Measurements from ENCODE around the gene GLYATL3.
"Not testable (repeated sequence)": the region's sequence is repeated elsewhere in the genome, so short reads cannot be mapped to it uniquely, and the experiment has no call there.

Gene GLYATL3

DNA sequence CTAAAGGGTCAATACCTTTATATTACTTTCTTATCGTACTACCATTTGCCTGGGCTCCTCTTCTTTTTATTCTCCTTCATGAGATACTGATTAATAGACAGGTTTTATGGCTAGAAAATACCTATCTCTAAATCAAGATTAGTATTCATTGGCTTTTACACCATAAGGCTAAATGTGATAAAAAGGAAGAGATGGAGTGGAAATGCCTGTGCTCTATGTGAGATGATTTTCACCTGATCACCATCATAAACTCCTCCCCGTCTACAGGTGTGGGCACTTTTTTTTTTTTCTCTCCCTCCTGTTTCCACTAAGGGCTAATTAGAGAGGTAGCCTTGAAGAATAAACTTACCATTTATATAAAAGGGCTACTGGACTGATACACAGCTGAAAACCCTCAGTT lies at the start of gene GLYATL3:
GLYATL3 (plus strand) TSS at position 301 of the 400 bp plus-strand sequence. CDS start 12,068 bp downstream, outside the sequence.
- DNase-seq (ENCODE audit: low read depth in 2 of 2) = no peak

DNA sequence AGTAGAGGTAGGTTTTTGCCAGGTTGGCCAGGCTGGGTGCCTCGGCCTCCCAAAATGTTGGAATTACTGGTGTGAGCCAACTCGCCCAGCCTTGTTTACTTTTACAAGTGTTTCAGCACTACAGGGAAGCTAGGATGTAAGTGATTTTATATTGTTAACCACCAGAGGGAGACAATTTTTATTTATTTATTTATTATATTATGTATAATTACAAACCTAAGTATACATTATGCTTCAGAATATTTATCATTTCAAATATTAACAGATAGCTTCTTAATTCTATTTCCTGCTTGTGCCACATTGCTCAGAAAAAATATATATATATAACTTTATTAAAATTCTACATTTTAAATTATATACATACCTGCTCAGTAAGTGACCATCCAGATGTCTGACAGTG lies 46.5 kb upstream of the GLYATL3 start:
- DNase-seq (ENCODE audit: low read depth in 2 of 2) = no peak

DNA sequence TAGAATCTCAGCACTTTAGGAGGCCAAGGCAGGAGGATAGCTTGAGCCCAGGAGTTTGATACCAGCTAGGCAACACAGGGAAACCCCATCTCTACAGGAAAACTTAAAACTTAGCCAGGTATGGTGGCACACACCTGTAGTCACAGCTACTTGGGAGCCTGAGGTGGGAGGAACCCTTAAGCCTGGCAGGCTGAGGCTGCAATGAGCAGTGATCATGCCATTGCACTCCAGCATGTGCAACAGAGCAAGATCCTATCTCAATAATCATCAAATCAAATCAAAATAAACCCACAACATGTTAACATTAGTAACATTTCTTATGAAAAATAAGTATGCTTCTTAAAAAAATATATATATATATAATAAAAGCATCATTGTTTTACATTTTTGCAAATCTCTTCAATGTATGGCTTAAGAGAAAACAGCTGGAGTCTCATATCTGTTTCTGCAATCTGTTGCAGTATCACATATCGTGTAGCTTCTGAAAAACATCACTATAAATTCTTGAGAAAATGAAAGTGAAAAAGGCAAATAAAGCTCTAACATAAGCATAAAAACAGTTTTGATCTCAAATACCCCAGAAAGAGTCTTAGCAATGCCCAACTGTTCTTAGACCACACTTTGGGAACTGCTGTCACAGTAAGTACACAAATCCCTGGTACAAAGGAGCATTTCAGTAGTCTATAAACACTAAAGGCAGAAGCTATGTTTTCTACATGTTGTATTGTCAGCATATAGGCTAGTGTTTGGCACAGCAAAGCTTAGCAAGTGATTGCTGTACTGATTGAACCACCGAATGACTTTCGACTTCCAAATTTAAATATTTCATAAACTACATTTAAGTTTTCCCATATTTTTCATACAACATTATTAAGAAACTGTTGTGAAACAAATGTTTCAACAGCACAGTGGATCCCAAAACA lies 44.7 kb upstream of the GLYATL3 start:
- DNase-seq (ENCODE audit: low read depth in 2 of 2) = no peak

DNA sequence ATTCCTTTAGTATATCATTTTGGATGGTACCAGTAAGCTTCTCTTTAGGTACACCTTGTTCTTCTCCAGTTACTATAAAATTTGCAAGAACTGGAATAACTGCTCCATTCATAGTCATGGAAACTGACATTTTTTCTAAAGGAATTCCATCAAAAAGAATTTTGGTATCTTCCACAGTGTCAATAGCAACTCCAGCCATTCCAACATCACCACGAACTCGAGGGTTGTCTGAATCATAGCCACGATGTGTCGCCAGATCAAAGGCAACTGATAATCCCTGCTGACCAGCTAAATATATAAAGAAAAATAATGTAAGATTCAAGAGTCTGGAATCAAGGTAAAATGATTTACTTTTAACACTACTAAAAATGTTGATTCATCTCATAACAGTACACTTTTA lies 42.0 kb upstream of the GLYATL3 start:
- no peak for DNase-seq (ENCODE audit: low read depth in 2 of 2)

DNA sequence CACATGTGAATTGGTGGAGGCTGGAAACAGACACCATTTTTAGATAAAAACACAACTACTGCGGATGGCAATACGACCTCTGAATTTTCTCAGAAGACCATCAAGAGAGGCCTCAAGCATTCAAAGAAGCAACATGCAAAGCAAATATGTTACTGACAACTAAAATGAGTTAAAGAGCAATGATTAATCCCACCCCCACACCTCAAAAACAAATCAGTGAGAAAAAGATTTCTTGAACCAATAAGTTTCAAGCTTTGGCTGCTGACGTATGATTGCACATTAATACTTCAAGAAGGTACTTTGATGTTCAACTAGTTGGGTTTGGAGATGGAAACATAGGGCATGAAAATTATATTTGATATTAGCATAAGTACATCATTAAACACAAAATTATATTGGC lies 37.7 kb upstream of the GLYATL3 start:
- no peak for DNase-seq (ENCODE audit: low read depth in 2 of 2)

DNA sequence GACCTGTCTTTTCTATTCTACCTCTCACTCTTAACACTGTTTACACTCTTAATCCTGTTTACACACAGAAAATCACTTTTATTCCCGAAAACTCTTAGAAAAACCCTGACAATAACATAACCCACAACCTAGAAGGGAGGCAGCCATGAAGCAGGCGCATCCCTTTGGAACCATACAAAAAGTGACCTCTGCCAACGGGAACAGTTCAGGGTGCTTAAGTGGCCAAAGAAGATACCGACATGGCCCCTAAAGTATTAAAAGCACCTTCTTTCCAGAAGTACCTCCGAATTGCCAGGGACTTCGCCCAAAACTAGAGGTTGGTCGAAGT lies 37.2 kb upstream of the GLYATL3 start:
- no peak for DNase-seq (ENCODE audit: low read depth in 2 of 2)

DNA sequence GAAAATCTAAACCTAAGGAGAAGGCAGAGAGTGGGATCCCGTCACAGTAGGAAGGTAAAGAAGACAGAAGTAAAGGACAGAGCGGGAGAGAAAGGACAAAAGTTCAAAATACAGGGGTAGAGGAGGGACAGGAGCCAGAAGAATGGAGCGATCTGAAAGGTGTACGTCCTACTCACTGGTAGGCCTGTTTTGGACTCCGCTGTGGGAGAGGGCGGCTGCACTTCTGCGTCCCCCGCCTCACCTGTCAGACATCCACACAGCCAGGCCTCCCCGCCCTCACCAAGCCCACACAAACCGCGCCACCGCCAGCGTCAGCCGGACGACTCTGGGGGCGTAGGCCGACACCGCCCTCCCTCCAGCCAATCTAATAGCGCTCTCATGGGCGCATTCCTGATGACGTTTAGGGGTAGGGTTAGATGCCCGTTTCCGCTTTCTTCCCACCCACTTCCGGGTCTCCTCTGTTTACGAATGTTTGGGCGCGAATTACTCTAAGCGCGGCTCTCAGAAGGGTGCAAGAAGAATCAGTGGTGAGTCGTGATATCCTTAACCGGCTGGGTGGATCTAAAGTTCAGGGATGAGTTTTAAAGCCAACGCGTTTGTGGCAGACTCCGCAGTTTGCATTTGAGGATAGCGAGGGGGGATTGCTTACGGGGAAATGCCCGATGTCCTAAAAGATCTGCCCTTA lies 36.7 kb upstream of the GLYATL3 start, which contains the start of the genes CENPQ and MMUT:
CENPQ (plus strand) TSS at position 444 of the 685 bp plus-strand sequence. CDS start 6,807 bp downstream, outside the sequence.
MMUT (minus strand) TSS at position 327 of the 685 bp plus-strand sequence. CDS start 3,787 bp downstream, outside the sequence.
- DNase-seq (ENCODE audit: low read depth in 2 of 2) = peak; percentile 84 to 86

DNA sequence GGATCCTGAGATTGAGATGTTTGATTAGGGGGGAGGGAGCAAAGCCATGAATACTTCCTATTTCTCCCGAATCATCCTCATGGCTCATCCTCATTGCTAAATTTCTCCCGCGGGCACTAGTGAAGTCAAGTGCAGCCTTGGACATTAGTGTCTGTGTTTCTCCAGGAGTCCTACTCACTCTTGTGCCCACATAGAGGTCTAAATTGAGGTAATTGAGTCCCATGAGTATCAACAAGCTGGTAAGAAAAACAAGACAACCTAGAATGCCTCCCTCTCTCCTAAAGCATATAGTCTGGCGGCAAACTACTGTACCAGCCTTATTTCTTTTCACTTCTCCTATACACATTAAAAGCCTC lies 36.1 kb upstream of the GLYATL3 start:
- no peak for DNase-seq (ENCODE audit: low read depth in 2 of 2)

DNA sequence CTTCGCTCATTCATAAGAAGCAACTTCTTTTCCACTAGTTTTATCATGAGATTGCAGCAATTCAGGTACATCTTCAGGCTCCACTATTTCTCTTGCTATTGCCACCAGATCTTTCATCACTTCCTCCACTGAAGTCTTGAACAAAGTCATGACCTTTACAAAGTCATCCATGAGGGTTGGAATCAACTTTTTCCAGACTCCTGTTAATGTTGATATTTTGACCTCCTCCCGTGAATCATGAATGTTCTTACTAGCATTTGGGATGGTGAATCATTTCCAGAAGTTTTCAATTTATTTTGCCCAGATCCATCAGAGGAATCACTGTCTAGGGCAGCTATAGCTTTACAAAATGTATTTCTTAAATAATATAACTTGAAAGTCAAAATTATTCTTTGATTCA lies 35.0 kb upstream of the GLYATL3 start:
- DNase-seq (ENCODE audit: low read depth in 2 of 2) = no peak

DNA sequence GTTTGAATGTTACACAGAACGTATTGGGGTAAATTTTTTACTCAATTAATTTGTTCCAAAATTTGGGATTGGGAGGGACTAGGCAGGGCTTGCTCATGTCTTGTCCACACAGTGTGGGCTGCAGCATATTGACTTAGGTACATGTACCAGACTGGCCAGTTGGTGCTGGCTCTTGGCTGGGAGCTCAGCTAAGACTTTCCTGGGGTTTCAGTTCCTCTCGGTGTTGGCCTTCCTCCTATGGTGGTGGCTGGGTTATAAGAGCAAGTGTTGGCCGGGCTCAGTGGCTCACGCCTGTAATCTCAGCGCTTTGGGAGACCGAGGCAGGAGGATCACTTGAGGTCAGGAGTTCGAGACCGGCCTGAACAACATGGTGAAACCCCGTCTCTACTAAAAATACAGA lies 31.7 kb upstream of the GLYATL3 start:
- DNase-seq (ENCODE audit: low read depth in 2 of 2) = no peak

DNA sequence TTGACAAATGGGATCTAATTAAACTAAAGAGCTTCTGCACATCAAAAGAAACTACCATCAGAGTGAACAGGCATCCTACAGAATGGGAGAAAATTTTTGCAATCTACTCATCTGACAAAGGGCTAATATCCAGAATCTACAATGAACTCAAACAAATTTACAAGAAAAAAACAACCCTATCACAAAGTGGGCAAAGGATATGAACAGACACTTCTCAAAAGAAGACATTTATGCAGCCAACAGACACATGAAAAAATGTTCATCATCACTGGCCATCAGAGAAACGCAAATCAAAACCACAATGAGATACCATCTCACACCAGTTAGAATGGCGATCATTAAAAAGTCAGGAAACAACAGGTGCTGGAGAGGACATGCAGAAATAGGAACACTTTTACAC lies 23.2 kb upstream of the GLYATL3 start:
- not testable (repeated sequence) for DNase-seq (ENCODE audit: low read depth in 2 of 2)

DNA sequence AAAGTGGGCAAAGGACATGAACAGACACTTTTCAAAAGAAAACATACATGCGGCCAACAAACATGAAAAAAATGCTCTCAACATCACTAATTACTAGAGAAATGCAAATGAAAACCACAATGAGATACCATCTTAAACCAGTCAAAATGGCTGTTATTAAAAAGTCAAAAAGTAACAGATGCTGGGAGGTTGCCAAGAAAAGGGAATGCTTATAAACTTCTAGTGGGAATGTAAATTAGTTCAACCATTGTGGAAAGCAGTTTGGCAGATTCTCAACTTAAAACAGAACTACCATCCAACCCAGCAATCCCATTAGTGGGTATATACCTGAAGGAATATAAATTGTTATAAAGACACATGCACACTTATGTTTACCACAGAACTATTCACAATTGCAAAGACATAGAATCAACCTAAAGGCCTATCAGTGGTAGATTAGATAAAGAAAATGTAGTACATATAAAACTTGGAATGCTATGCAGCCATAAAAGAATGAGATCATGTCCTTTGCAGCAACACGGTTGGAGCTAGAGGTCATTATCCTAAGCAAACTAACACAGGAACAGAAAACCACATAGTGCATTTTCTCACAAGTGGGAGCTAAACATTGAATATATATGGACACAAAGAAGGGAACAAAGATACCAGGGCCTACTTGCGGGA lies 20.3 kb upstream of the GLYATL3 start:
- no peak for DNase-seq (ENCODE audit: low read depth in 2 of 2)

DNA sequence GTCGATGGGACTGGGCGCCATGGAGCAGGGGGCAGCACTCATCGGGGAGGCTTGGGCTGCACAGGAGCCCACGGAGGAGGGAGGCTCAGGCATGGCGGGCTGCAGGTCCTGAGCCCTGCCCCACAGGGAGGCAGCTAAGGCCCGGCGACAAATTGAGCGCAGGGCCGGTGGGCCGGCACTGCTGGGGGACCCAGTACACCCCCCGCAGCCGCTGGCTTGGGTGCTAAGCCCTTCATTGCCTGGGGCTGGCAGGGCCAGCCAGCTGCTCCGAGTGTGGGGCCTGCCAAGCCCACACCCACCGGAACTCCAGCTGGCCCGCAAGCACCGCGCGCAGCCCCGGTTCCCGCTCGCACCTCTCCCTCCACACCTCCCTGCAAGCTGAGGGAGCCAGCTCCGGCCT lies 17.9 kb upstream of the GLYATL3 start:
- DNase-seq (ENCODE audit: low read depth in 2 of 2) = not testable (repeated sequence)

DNA sequence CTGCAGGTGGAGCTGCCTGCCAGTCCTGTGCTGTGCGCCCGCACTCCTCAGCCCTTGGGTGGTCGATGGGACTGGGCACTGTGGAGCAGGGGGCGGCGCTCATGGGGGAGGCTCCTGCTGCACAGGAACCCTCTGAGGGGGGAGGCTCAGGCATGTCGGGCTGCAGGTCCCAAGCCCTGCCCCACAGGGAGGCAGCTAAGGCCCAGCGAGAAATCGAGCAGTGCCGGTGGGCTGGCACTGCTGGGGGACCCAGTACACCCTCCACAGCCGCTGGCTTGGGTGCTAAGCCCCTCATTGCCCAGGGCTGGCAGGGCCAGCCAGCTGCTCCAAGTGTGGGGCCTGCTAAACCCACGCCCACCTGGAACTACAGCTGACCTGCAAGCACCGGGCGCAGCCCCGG lies 16.3 kb upstream of the GLYATL3 start:
- DNase-seq (ENCODE audit: low read depth in 2 of 2) = not testable (repeated sequence)

DNA sequence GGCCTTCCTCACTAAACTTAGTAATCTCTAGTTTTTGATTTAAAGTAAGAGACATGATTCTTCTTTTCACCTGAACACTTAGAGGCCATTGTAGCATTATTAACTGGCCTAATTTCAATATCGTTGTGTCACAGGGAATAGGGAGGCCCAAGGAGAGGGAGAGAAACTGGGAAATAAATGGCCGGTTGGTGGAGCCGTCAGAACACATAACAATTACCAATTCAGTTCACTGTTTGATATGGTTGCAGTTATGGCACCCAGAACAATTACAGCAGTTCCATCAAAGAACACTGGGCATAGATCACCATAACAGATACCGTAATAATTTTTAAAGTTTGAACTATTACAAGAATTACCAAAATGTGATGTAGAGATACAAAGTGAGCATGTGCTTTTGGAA lies 9.1 kb upstream of the GLYATL3 start:
- no peak for DNase-seq (ENCODE audit: low read depth in 2 of 2)

DNA sequence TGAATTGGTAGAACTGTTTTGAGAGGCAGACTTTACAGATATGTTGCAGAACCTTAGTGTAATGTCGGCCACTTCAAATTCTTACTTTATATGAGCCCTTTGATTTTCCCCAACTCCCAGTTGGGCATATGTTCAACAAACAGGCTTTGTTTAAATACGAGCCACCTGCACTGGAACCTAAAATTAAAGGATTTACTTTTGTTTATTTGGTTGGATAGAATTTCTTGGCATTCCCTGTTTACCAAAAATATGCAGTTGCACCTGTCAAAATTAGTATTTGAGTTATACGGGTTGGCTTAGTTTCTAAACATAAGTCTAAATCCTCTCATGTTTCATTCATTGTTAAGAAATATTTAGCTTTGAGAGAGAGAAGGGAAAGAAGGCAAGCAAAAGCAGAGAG lies 2.4 kb upstream of the GLYATL3 start:
- DNase-seq (ENCODE audit: low read depth in 2 of 2) = no peak

DNA sequence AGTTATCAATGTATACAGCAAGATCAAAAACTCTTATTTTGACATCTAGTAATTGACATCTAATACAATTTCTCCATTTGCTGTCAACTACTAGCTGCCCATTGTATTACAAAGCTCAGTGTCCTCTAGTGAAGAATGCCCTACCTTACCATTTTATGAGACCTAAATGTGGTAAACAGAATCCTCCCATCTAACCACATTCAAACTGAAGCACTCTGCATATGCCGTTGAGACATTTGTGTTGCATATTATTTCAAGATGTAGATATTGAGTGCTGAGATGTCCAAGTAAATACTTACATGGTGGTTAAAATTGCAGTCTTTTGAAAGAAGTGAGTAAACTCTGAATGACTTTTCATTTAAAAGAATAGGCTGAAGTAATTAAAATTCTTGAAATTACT lies 597 bp upstream of the GLYATL3 start:
- no peak for DNase-seq (ENCODE audit: low read depth in 2 of 2)

DNA sequence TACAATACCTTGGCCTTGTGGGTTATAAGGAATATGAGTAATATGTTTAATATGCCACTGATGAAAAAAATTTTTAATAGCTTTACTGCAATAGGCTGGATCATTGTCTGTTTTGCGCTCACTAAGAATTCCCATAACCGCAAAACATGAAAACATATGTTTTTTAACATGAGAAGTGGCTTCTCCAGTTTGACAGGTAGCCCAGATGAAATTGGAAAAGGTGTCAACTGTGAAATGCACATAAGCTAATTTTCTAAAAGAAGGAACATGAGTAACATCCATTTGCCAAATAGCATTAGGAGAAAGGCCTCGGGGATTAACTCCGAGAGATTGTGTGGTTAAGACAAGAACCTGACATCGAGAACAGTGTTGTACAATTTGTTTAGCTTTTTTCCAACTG lies 4.9 kb downstream of the GLYATL3 start:
- no peak for DNase-seq (ENCODE audit: low read depth in 2 of 2)

DNA sequence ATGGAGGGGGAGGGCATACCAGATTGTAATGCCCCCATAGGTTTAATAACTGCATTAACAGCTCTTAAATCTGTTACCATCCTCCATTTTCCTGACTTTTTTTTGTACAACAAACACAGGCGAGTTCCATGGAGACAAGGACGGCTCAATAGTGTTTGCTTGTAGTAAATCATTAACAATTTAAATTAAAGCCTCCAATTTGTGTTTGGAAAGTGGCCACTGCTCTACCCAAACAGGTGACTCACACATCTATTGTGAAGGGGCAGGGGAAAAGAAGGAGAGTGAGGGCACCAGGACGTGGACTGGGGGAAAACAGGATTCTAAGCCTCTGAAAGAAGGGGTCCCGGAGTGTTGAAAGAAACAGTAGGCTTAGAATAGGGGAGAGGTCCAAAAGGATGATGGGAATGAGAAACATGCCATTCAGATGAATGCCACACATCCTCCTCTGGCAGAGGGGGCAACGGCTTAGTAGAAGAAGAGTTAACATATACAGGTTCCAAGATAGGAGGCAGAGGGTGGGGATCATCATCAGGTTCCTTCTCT lies 6.9 kb downstream of the GLYATL3 start:
- no peak for DNase-seq (ENCODE audit: low read depth in 2 of 2)

DNA sequence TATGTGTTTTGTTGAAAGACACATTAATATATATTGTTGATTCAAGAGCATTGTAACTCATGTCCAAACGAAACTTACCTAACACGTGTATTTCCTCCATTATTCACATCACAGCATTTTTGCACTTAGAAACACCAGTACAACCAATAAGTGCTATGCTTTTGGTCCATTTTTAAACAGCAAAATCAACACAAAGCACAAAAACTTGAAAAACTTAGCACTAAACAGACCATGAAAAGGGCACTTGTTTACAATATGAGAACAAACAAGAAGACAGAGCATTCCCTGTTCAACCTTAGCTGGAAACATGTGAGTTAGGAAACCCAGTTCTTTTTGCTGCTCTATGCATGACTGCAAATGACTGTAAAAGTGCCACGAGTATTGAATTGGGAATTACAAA lies 9.6 kb downstream of the GLYATL3 start:
- DNase-seq (ENCODE audit: low read depth in 2 of 2) = no peak

DNA sequence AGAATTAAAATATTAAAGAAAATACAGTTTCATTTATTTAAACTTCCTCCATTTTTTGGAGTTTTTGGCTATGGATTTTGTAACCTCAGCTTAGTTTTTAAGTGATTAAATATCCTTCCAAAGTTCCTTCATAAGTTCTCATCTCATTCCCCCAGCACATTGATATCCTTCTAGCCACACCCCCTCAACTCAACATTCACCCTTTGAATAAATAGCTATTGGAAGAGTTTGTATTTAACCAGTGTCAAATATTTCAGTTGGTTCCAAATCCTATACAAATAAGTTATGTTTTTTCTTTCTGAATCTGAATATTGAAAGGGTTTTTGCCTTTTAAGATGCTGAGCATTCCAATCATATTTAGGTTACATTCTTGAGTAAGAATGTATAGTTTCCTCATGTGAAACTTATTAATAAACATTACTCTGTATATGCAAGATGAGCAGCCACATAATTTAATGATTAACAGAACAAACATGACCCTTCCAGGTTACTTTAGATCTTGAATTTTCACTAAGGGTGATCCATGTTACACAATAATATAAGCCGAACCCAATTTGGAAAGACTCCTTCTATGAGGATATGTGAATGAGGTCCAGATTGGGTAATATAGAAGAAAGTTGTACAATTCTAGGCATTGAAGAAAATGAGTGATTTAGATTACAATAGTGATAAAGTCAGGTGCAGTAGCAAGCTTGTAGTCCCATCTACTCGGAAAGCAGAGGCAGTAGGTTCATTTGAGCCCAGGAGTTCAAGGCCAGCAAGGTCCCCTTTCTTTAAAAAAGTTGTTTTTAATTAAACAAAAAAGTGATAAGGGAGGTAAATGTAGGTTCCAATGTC lies 13.6 kb downstream of the GLYATL3 start:
- DNase-seq (ENCODE audit: low read depth in 2 of 2) = no peak

Data from stimulated activated CD8-positive, alpha-beta memory T cell treated with anti-CD3 and anti-CD28 coated beads, Interleukin-15, amount 100 ng/mL, for 48 hours (primary cell).